Mesendoderm (in vitro differentiated cells): ENCODE measurements around the gene TRPV4.
A peak's percentile ranks its signal among the peaks of the same experiment; 100 is the strongest.

Source experiments
- DNase-seq: peaks from one replicate; pipeline ENCODE4 v3.0.0; 2013
- H2AK5ac ChIP-seq: 2 replicates; pipeline ENCODE4 v1.6.1; 2013; ENCODE audit warnings: low read length, inconsistent platforms
- H2BK120ac ChIP-seq: 2 replicates; pipeline ENCODE4 v1.6.1; 2013; ENCODE audit warnings: low read depth, mild to moderate bottlenecking, low read length, moderate library complexity, mixed read lengths
- H2BK15ac ChIP-seq: replicated peaks from 2 replicates; pipeline ENCODE4 v1.6.1; 2013; ENCODE audit warnings: low read depth, mild to moderate bottlenecking, moderate library complexity
- H2BK5ac ChIP-seq: 2 replicates; pipeline ENCODE4 v1.6.1; 2013; ENCODE audit warnings: low read length, inconsistent platforms
- H3K18ac ChIP-seq: 2 replicates; pipeline ENCODE4 v1.6.1; 2013; ENCODE audit warnings: mild to moderate bottlenecking, low read length, mixed read lengths
- H3K23ac ChIP-seq: one replicate; pipeline ENCODE4 v1.6.1; 2013; ENCODE audit warnings: low read length
- H3K27ac ChIP-seq: 2 replicates; pipeline ENCODE4 v1.5.1; 2013; ENCODE audit warnings: low read depth, mild to moderate bottlenecking, inconsistent platforms, low read length, moderate library complexity
- H3K27me3 ChIP-seq: 2 replicates; pipeline ENCODE4 v1.6.1; 2013; ENCODE audit warnings: low read length, control low read depth, mild to moderate bottlenecking, inconsistent platforms; ENCODE audit not compliant: insufficient read depth, poor library complexity
- H3K36me3 ChIP-seq: 2 replicates; pipeline ENCODE4 v1.6.1; 2013; ENCODE audit warnings: low read length, inconsistent platforms; ENCODE audit not compliant: control insufficient read depth, insufficient read depth
- H3K4ac ChIP-seq: one replicate; pipeline ENCODE4 v1.6.1; 2013; ENCODE audit warnings: low read depth, mild to moderate bottlenecking, low read length, moderate library complexity
- H3K4me1 ChIP-seq: 2 replicates; pipeline ENCODE4 v1.6.1; 2013; ENCODE audit warnings: low read depth, low read length, inconsistent platforms; ENCODE audit not compliant: control insufficient read depth
- H3K4me2 ChIP-seq: 2 replicates; pipeline ENCODE4 v1.6.1; 2013; ENCODE audit warnings: low read length
- H3K4me3 ChIP-seq: 2 replicates; pipeline ENCODE4 v1.5.1; 2013; ENCODE audit warnings: mild to moderate bottlenecking, low read length
- H3K56ac ChIP-seq: one replicate; pipeline ENCODE4 v1.6.1; 2013; ENCODE audit warnings: low read length
- H3K79me1 ChIP-seq: 2 replicates; pipeline ENCODE4 v1.6.1; 2013; ENCODE audit warnings: low read length, inconsistent platforms
- H3K79me2 ChIP-seq: 2 replicates; pipeline ENCODE4 v1.6.1; 2013; ENCODE audit warnings: mild to moderate bottlenecking, low read length; ENCODE audit not compliant: control insufficient read depth, insufficient read depth
- H3K9ac ChIP-seq: 2 replicates; pipeline ENCODE4 v1.6.1; 2013; ENCODE audit warnings: low read length, inconsistent platforms
- H4K5ac ChIP-seq: one replicate; pipeline ENCODE4 v1.6.1; 2013; ENCODE audit warnings: low read length
- H4K8ac ChIP-seq: one replicate; pipeline ENCODE4 v1.6.1; 2013; ENCODE audit warnings: low read depth, mild to moderate bottlenecking, control low read depth, low read length, moderate library complexity
- WGBS: extraction: QIAGEN DNeasy Blood & Tissue Kit; methylation state at CpG from one replicate; pipeline ENCODE4 v1.1.7; 2013; ENCODE audit warnings: low lambda C conversion rate, missing lambda C conversion rate; ENCODE audit not compliant: insufficient coverage; ENCODE audit errors: extremely low coverage; 5-methylcytosine and 5-hydroxymethylcytosine counted together

The TRPV4 gene

GRCh38 chr12:109783965-109784244 lies 49.3 kb downstream of the TRPV4 start:
- no peaks in the 10 kb centered on the region for H3K4me1 ChIP-seq
- WGBS: no CpG with 5 or more reads among the region's 8 CpGs
- H3K4me2 ChIP-seq: no peak overlapping the region

GRCh38 chr12:109783135-109783964 lies 49.8 kb downstream of the TRPV4 start:
- Histone ChIP-seq H3K4me2 (no peak overlapping the region), H3K4ac (no peak overlapping the region), H3K27ac (no peak overlapping the region), H3K36me3 (no peaks in the 10 kb centered on the region), H2AK5ac (no peak overlapping the region), H3K79me1 (no peaks in the 10 kb centered on the region), H2BK120ac (no peak overlapping the region), H3K9ac (no peak overlapping the region), H3K27me3 (no peaks in the 10 kb centered on the region), H3K79me2 (no peaks in the 10 kb centered on the region), H4K8ac (no peak overlapping the region), H3K4me3 (no peak overlapping the region), H3K23ac (no peak overlapping the region), H4K5ac (no peak overlapping the region), H3K56ac (no peak overlapping the region), H2BK15ac (no peak overlapping the region), H3K18ac (no peak overlapping the region), H2BK5ac (no peak overlapping the region), H3K4me1 (no peaks in the 10 kb centered on the region)
- no peak for DNase-seq
- whole genome bisulfite sequencing: no CpG with 5 or more reads among the region's 28 CpGs

More at GRCh38 chr12:109783965-109784244, 49.3 kb downstream of the TRPV4 start:
- Histone ChIP-seq H3K79me1 (no peaks in the 10 kb centered on the region), H3K18ac (no peak overlapping the region), H3K36me3 (no peaks in the 10 kb centered on the region), H3K79me2 (no peaks in the 10 kb centered on the region), H3K27ac (no peak overlapping the region), H3K23ac (no peak overlapping the region), H3K4me3 (no peak overlapping the region), H3K56ac (no peak overlapping the region), H2AK5ac (no peak overlapping the region), H2BK5ac (no peak overlapping the region), H3K27me3 (no peaks in the 10 kb centered on the region), H2BK120ac (no peak overlapping the region), H2BK15ac (no peak overlapping the region), H4K8ac (no peak overlapping the region), H4K5ac (no peak overlapping the region), H3K9ac (no peak overlapping the region), H3K4ac (no peak overlapping the region)
- DNase-seq: no peak

DNA sequence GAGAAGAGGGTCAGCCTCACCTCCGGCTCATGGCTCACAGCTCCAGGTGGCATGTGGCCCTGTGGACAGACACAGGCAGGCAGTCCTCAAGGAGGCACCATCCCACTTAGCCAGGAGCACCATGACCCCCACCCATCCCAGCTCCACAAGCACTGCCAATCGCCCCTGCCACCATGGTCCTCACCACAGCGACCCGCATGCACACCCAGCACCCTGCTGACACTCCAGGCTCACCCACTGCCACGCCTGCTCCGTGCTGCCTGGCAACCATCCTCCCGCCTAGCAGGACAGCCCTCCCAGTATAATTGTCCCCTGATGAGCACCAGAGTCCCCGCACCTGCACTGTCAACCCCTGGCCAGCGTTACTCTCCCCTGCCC lies 50.9 kb downstream of the TRPV4 start:
- no peak overlapping the region for H3K4me2 ChIP-seq
- no peak overlapping the region for H2AK5ac ChIP-seq
- H3K23ac ChIP-seq: no peak overlapping the region
- H3K27me3 ChIP-seq: no peaks in the 10 kb centered on the region
- no peak overlapping the region for H3K4me3 ChIP-seq
- H3K4me1 ChIP-seq: no peaks in the 10 kb centered on the region
- no peak overlapping the region for H3K27ac ChIP-seq
- no peak for DNase-seq
- no peak overlapping the region for H3K4ac ChIP-seq
- H2BK120ac ChIP-seq: no peak overlapping the region
- no peak overlapping the region for H2BK5ac ChIP-seq
- H3K9ac ChIP-seq: no peak overlapping the region
- H4K5ac ChIP-seq: no peak overlapping the region
- H3K56ac ChIP-seq: no peak overlapping the region
- no peak overlapping the region for H2BK15ac ChIP-seq
- no peaks in the 10 kb centered on the region for H3K79me2 ChIP-seq
- no peak overlapping the region for H4K8ac ChIP-seq
- WGBS: no CpG with 5 or more reads among the region's 9 CpGs
- no peaks in the 10 kb centered on the region for H3K36me3 ChIP-seq
- H3K18ac ChIP-seq: no peak overlapping the region
- H3K79me1 ChIP-seq: no peaks in the 10 kb centered on the region

DNA sequence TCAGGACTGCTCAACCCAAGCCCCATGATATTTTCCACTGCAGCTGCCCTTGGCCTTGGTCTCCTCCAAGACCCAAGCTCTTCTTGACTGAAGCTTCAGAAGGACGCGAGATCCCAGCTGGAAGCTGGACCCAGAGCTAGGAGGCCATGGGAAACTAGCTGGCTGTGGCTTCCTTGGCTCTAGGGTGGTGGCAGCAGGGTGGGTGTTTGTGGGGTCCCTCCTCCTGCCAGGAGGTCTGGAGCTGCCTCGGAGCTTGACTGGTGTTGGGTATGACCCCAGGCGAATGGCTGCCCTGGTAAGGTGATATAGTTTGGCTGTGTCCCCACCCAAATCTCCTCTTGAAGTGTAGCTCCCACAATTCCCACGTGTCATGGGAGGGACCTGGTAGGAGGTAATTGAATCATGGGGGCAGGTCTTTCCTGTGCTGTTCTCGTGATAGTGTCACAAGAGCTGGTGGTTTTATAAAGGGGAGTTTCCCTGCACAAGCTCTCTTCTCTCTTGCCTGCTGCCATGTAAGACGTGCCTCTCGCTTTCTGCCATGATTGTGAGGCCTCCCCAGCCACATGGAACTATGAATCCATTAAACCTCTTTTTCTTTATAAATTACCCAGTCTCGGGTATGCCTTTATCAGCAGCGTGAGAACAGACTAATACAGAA lies 51.4 kb downstream of the TRPV4 start:
- H3K18ac ChIP-seq: no peak overlapping the region
- no CpG with 5 or more reads among the region's 10 CpGs for WGBS

DNA sequence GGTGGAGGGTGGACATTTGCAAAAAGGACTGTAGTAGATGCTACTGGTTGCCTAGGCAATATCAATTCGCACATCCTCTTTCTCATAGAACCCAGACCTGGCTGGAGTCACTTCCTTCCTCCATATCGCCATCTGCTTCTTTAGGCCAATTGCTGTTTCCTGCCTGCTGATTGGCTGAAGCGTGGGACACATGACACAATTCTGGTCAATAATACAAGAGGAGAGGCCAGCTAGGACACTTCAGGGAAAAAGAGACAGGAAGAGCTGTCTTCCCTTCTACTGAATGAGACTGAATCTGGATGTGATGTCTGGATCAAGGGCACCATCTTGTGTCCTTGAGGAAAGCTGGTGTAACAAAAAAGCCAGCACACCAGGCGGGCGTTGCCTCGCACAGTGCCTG lies 53.8 kb downstream of the TRPV4 start:
- H3K18ac ChIP-seq: no peak overlapping the region
- no peaks in the 10 kb centered on the region for H3K27me3 ChIP-seq
- no peak overlapping the region for H4K8ac ChIP-seq
- H4K5ac ChIP-seq: no peak overlapping the region
- H2AK5ac ChIP-seq: no peak overlapping the region
- no peaks in the 10 kb centered on the region for H3K36me3 ChIP-seq
- no peak overlapping the region for H2BK15ac ChIP-seq
- H3K27ac ChIP-seq: no peak overlapping the region
- no peak overlapping the region for H3K23ac ChIP-seq
- H3K4me3 ChIP-seq: no peak overlapping the region
- no peaks in the 10 kb centered on the region for H3K79me1 ChIP-seq
- peak; percentile 79 for DNase-seq
- H3K79me2 ChIP-seq: no peaks in the 10 kb centered on the region
- H3K56ac ChIP-seq: no peak overlapping the region
- no peak overlapping the region for H2BK5ac ChIP-seq
- no CpG with 5 or more reads among the region's 6 CpGs for WGBS
- H3K4ac ChIP-seq: no peak overlapping the region
- no peak overlapping the region for H3K9ac ChIP-seq
- H2BK120ac ChIP-seq: no peak overlapping the region
- no peaks in the 10 kb centered on the region for H3K4me1 ChIP-seq
- no peak overlapping the region for H3K4me2 ChIP-seq

More for the DNA sequence above, 51.4 kb downstream of the TRPV4 start:
- H2BK15ac ChIP-seq: no peak overlapping the region
- no peak overlapping the region for H3K23ac ChIP-seq
- H3K79me1 ChIP-seq: no peaks in the 10 kb centered on the region
- H3K79me2 ChIP-seq: no peaks in the 10 kb centered on the region
- no peaks in the 10 kb centered on the region for H3K36me3 ChIP-seq
- H3K4me1 ChIP-seq: no peaks in the 10 kb centered on the region
- no peaks in the 10 kb centered on the region for H3K27me3 ChIP-seq
- H4K8ac ChIP-seq: no peak overlapping the region
- no peak overlapping the region for H2BK5ac ChIP-seq
- no peak overlapping the region for H3K4me2 ChIP-seq
- H3K27ac ChIP-seq: no peak overlapping the region
- H3K4ac ChIP-seq: no peak overlapping the region
- DNase-seq: no peak
- H2AK5ac ChIP-seq: no peak overlapping the region
- no peak overlapping the region for H2BK120ac ChIP-seq
- H3K9ac ChIP-seq: no peak overlapping the region
- no peak overlapping the region for H4K5ac ChIP-seq
- no peak overlapping the region for H3K56ac ChIP-seq
- H3K4me3 ChIP-seq: no peak overlapping the region
